Skin of body (tissue), 2 donors: ENCODE results near the gene TRDMT1. TPM values are rescaled to one million over a fixed set of nuclear protein-coding genes. Genes with fewer than 3 reads are reported as not detected.
A peak's percentile ranks its signal among the peaks of the same experiment; 100 is the strongest.
"Not testable (repeated sequence)": the region's sequence is repeated elsewhere in the genome, so short reads cannot be mapped to it uniquely, and the experiment has no call there.

ENCODE experiments used
- DNase-seq: peaks from one replicate; lab custom pipeline; 2025; lab: John Stamatoyannopoulos, UW
- total RNA-seq: library from RNA; depleted of rRNA; stranded (reverse); fragments of >200 nt; gene quantifications from one replicate; pipeline ENCODE4 v1.2.3, GENCODE V29; 2014

The TRDMT1 gene
- total RNA-seq, 1 donor from 2014 or later: 17.7 TPM

DNA sequence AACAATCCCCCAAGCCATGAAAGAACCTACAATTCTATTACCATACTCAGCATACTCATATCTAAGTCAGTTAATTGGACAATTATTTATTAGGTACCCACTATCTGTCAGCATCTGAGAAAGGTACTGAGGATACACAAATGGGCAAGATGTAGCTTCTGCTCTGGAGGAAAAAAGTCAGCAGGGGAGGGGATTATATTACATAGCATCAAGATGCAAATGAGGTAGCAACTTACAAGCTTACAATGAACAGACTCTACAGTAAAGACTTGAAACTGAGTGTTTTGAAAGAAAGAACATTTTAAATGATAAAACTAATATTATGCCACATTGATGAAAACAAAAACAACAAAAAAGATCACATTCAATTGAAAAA, 61.1 kb downstream of the TRDMT1 start:
- no peak for DNase-seq

DNA sequence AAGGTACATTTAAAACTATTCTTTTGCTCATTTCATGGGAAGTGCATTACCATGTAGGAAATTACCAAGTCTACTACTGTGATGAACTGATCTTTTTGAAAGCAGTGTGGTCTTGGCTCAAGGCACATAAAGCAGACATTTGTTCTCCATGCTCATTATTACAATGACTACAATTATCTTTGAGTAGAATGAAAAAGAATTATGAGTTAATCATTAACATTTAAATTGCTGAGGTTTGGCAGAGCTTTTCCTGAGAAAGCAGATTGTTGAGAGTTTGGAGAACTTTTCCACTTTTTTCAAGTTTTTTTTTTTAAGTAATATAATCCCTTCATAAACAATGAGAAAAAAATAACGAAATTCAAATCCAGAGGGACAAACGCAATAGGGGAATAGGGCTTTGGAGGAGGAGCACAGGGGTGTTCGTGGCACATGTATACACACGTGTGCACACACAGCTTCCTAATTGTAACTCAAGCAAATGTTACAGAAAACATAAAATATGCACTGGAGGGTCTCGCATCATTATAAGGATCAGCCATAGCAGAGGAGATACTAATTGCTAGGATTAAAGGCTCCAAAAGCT, 62.9 kb downstream of the TRDMT1 start:
- DNase-seq: peak; percentile 68

GRCh38 chr10:17134737-17135260, 66.7 kb downstream of the TRDMT1 start:
- no peak for DNase-seq

DNA sequence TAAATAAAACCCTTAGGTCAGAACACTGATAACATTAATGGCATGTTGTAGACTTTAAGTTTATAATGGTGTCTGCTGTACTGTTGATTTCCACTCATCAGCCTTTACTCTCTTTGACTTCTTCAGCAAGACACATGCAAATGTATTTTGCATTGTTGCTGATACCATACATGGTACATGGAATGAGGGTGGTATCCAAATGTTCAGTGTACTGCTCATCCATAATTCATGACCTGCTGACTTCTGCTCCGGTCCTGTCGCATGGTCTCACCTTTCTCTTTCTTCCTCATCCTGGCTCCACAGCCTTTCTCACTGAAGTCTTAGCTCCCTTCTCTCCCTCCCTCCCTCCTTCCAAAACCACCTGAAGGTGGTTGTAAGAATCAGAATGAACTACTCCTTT, 67.2 kb downstream of the TRDMT1 start:
- DNase-seq: no peak

DNA sequence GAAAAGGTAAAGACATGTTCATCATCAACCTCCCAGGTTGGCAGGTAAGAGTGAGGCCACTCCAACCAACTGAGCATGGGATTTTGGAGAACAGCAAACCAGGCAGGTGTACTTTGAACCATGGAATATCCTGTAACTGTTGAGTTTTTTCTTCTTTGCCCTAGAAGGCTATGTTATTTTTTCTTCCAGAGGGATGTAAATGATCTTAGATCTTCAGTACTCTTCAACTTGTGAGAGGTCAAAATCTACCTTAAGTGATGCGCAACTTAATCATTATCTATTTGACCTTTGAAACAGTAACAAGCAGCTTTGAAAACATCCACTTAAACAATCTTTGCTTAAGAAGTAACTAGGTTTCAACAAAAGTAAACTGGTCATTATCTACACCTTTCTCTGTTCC, 71.7 kb downstream of the TRDMT1 start, which contains the start of gene CUBN:
CUBN (minus strand) TSS at position 71 of the 400 bp plus-strand sequence; CDS start at position 25, 46 bp downstream.
- DNase-seq: no peak

GRCh38 chr10:17128261-17128660, 73.2 kb downstream of the TRDMT1 start:
- no peak for DNase-seq

DNA sequence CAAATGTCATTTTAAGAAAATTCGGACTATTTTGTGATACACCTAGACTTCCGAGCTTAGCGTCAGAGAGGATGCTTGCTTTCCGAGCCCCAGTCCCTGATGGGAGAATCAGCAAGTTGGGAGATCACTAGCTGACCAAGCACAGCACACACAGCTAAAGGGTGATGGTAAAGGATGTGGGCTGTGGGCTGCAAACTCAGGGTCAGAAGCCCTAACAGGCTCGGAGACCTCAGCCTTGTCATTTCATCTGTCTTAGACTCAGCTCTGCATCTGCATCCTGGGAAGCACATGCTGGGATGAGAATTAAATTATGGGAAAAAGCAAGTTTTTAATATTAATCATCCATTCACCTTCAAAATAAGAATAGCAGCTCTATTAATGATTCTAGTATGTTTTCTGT, 75.1 kb downstream of the TRDMT1 start:
- no peak for DNase-seq

GRCh38 chr10:17125206-17125893, 76.1 kb downstream of the TRDMT1 start:
- no peak for DNase-seq

DNA sequence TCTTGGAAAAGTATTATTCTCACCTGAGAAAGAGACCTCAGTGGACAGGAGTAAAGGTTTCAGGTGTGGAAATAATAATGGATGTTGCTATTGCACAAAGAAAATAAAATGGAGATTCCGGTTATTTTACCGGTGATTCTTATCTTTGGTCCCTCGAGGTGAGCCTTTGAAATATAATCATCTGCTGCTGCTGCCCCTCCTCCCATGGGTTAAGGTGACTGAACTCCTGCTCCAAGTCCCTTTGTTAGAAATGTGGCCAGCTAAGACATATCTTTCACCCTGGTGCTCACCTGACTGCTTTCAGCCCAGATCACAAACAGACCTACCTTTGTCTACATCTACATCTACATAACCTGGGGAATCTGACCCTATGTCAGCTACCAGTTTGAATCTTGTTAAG, 77.5 kb downstream of the TRDMT1 start:
- no peak for DNase-seq

- peak; percentile 12 for DNase-seq
These were observed 78.5 kb downstream of the TRDMT1 start for GRCh38 chr10:17122726-17123661.

- DNase-seq: no peak
These were observed 79.4 kb downstream of the TRDMT1 start for GRCh38 chr10:17122052-17122451.

DNA sequence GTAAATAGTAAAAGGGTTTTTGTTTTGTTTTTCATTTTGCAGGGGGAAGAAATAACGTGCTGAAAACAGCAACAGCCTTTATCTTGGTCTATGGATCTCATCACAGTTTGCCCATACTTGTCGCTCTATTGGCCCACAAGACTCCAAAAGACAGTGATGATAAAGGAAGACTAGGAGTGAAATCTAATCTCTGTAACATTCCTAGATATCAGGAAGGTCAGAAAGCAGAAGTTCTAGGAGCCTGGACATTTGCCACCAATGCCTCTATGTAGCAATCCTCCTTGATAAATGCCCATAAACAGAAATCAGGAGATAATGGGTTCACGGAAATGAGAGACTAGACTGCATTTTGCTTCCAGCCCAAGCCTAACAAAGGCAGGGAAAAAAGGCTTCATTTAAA, 80.8 kb downstream of the TRDMT1 start:
- DNase-seq: no peak

DNA sequence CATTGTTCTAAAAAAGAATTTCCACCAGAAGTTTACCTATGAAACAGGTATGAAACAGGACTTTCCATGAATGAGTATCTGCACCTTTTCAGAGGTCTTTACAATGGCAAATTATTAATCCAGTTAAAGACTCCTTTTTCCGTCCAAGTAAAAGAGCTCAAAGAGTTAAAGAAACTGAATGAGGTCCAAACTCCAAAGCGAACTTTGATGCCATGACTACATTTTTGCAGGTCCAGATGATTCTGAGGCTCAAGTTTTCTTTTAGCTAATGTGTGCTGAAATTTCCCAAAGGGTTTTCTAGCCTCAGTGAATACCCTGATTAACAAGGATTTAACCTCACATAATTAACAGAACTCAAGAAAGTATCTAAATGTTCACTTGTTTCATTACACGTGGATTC, 81.6 kb downstream of the TRDMT1 start:
- DNase-seq: no peak

DNA sequence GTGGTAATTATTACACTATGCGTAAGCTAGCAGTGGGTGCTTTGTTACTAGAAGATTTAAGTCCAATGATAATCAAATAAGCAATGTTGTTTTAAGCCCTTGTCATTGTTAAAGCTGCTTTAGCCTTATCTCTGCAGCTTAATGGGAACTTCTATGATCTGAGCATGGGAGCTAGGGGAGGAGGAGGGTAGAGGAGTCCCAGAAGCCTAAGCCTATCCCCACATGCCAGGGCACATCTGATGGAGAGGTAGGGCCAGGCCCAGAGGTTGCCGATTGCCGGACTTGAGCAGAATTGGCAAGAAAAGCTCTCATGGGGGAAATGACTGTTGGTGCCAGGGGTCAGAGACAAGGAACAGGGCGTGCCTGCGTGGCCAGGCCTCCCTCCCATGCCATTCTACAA, 85.3 kb downstream of the TRDMT1 start:
- no peak for DNase-seq

DNA sequence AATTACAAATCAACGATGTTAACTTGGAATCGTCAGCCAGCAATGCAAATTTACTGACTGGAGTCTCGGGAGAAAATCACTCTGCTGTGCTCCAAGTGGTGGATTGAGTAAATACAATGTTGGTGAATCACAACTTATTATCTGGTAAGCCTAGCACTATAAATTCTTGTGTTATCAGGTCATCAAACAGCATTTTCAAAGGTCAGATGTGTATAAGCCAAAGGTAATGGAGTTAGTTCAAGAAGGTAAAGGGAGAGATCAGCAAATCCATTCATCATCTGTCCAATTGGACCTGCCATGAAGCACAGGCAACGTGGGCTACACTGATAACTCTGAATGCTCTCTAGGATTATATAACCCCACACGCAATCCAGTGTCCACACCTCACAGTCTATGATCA, 85.8 kb downstream of the TRDMT1 start:
- no peak for DNase-seq

- DNase-seq: not testable (repeated sequence)
These were observed 86.5 kb downstream of the TRDMT1 start for GRCh38 chr10:17114878-17115444.

DNA sequence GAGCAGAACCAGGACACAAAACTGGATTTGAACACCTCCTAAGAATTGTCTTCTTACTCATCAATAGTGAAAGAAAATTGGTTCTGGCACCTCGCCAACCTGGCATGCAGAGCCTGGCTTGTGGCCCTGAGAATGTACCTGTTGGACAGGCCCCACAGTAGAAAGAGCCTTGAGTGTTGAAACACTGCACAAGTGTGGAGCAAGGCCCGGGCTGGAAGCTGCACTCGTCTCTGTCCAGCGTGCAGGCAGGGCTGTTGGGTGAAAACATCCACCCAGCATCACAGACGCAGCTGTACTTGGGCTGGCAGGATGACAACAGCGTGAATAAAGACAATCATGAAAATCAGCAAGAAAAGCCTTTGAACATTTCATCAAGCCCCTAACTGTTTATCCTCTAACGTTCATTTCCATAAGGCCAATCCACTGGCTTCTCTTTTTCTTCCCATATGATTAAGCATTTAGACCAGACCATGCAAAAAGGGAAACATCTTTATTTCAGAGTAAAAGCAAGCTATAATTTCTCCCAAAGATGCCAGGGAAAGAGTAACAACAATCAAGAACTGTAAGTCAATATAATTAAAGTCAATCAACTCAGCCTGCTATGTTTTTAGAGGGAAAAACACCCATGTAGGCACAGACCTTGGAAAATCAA, 87.5 kb downstream of the TRDMT1 start:
- DNase-seq: peak; percentile 18

DNA sequence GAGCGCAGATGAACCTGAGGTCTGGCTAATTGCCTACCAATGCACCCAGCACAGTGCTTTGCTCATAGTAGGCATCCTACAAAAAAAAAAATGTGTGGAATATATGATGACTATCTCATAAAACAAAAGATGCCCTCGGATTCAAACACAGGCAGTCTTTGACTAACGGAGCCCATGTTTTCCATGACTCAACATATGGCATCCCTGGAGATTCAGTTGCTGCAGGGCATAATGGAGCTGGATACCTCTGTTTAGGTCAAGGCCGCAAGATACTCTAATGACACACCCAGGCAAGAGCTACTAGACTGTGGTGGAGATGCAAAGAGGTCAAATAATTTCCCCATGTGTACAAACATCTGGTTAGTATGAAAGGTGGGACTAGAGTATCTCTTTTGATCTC, 88.1 kb downstream of the TRDMT1 start:
- no peak for DNase-seq

DNA sequence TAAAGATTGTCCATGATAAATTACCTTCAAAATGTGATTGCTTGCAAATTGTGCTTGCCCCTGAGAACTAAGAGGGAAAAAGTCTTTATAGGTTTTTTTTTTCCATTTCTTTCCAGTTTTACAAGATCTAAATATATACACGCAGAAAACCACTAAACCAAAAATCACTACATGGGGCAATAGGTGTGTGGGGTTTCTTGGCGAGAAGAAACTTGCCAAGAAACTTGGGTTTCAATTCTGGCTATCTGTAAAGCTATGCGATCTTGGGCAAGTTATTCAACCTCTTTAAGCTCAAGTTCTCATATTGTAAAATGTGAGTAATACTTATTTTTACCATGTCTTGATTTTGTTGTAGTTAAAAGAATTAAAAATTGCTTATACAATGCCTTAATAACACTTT, 88.9 kb downstream of the TRDMT1 start:
- DNase-seq: no peak

DNA sequence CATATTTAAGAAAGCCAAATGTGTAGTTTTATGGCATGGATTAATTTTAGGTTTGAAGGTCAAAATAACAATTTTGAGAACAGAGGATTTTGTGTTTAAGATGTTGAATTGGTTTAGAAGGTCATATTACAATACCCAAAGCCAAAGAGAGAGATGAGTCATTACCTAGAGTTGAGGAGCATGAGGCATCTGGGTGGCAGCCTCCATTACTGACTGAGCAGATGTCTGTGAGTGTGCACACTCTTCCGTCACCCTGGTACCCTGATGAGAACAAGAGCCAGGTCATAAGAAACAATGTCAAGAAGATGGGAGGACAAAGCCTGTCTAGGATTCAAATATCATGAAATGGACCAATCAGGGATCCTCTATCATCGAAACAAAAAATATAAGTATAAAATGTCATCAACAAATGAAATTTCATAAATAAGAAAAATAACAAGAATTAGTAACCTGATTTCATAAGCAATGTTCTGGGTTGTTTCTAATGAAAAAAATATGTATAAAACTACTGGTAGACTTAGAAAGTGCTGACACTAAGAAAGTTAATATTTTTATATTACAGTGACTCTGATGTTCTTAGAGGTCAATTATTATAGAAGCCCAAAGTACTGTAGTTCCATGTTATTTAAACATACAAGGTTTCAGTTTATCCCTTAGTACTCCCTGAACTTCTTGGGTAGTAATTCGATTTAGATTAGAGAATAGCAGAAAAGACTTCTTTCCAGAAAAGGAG, 91.8 kb downstream of the TRDMT1 start:
- DNase-seq: no peak
